Measurements from ENCODE around the gene OR1B1. TPM values are rescaled to one million over a fixed set of nuclear protein-coding genes. Genes with fewer than 3 reads are reported as not detected.
"Not testable (repeated sequence)": the region's sequence is repeated elsewhere in the genome, so short reads cannot be mapped to it uniquely, and the experiment has no call there.

Gene OR1B1
- total RNA-seq, result not detected

- no peaks in the 10 kb centered on the region for H3K36me3 Mint-ChIP-seq
- H3K4me1 Mint-ChIP-seq (ENCODE audit: low read depth in 2 of 2), result no peaks in the 10 kb centered on the region
- ATAC-seq (no peak), DNase-seq (ENCODE audit: low spot score) (no peak)
- peaks cover 4% of the 10 kb centered on the region for H3K9me3 Mint-ChIP-seq
- H3K27me3 Mint-ChIP-seq, result peaks cover 21 to 24% of the 10 kb centered on the region in 2 donors
- no peak within 1 kb of the TSS for H3K27ac Mint-ChIP-seq
- no peak within 1 kb of the TSS for H3K4me3 Mint-ChIP-seq
Observed at GRCh38 chr9:122657527-122657926, at the start of gene OR1B1. Gene OR1B1, minus strand, starts transcription at chr9:122657627.

- Mint-ChIP-seq H3K4me1 (ENCODE audit: low read depth in 2 of 2) (no peaks in the 10 kb centered on the region), H3K27ac (no peak overlapping the region), H3K36me3 (peaks cover 17% of the 10 kb centered on the region), H3K4me3 (no peak overlapping the region), H3K27me3 (peaks cover under 1 to 24% of the 10 kb centered on the region in 2 donors), H3K9me3 (peaks cover 16% of the 10 kb centered on the region)
- ATAC-seq (no peak), DNase-seq (ENCODE audit: low spot score) (no peak)
Observed at GRCh38 chr9:122695696-122696095, 38.3 kb upstream of the OR1B1 start.

GRCh38 chr9:122684851-122685250 is 27.4 kb upstream of the OR1B1 start:
- DNase-seq (ENCODE audit: low spot score), result no peak
- H3K27me3 Mint-ChIP-seq, result peaks cover 0 to 25% of the 10 kb centered on the region in 2 donors
- no peaks in the 10 kb centered on the region for H3K4me1 Mint-ChIP-seq (ENCODE audit: low read depth in 2 of 2)
- ATAC-seq, result no peak
- H3K27ac Mint-ChIP-seq, result no peak overlapping the region
- no peak overlapping the region for H3K4me3 Mint-ChIP-seq
- H3K9me3 Mint-ChIP-seq, result peaks cover 19% of the 10 kb centered on the region
- H3K36me3 Mint-ChIP-seq, result peaks cover 17% of the 10 kb centered on the region

GRCh38 chr9:122672481-122672880 is 15.1 kb upstream of the OR1B1 start:
- Mint-ChIP-seq H3K27ac (no peak overlapping the region), H3K4me3 (no peak overlapping the region), H3K4me1 (ENCODE audit: low read depth in 2 of 2) (no peaks in the 10 kb centered on the region), H3K36me3 (peaks cover 10% of the 10 kb centered on the region), H3K27me3 (peaks cover 5 to 31% of the 10 kb centered on the region in 2 donors), H3K9me3 (peaks cover 19% of the 10 kb centered on the region)
- ATAC-seq (no peak), DNase-seq (ENCODE audit: low spot score) (no peak)

GRCh38 chr9:122661416-122661815 is 4.0 kb upstream of the OR1B1 start, which contains the start of gene OR1L1:
Gene OR1L1, plus strand, starts transcription at chr9:122661716. Its CDS starts 0 bp downstream, at chr9:122661716.
- peaks cover 1% of the 10 kb centered on the region for H3K36me3 Mint-ChIP-seq
- peaks cover 13 to 30% of the 10 kb centered on the region in 2 donors for H3K27me3 Mint-ChIP-seq
- no peaks in the 10 kb centered on the region for H3K4me1 Mint-ChIP-seq (ENCODE audit: low read depth in 2 of 2)
- DNase-seq (ENCODE audit: low spot score) (no peak), ATAC-seq (no peak)
- no peak within 1 kb of the TSS for H3K27ac Mint-ChIP-seq
- no peak within 1 kb of the TSS for H3K4me3 Mint-ChIP-seq
- H3K9me3 Mint-ChIP-seq, result peaks cover 4% of the 10 kb centered on the region

- Mint-ChIP-seq H3K4me3 (no peak overlapping the region), H3K27me3 (peaks cover 14 to 16% of the 10 kb centered on the region in 2 donors), H3K27ac (no peak overlapping the region), H3K4me1 (ENCODE audit: low read depth in 2 of 2) (no peaks in the 10 kb centered on the region), H3K36me3 (no peaks in the 10 kb centered on the region), H3K9me3 (peaks cover 4% of the 10 kb centered on the region)
- no peak for ATAC-seq
- DNase-seq (ENCODE audit: low spot score), result no peak
Observed at GRCh38 chr9:122656378-122656777, 1.0 kb downstream of the OR1B1 start.

- Mint-ChIP-seq H3K4me1 (ENCODE audit: low read depth in 2 of 2) (no peaks in the 10 kb centered on the region), H3K27ac (no peak overlapping the region), H3K4me3 (no peak overlapping the region), H3K36me3 (peaks cover 6% of the 10 kb centered on the region), H3K27me3 (peaks cover 16 to 42% of the 10 kb centered on the region in 2 donors), H3K9me3 (peaks cover 15% of the 10 kb centered on the region)
- no peak for DNase-seq (ENCODE audit: low spot score)
- ATAC-seq, result no peak
Observed at GRCh38 chr9:122642226-122642625, 15.2 kb downstream of the OR1B1 start.

GRCh38 chr9:122619996-122620395 is 37.4 kb downstream of the OR1B1 start:
- peaks cover 3% of the 10 kb centered on the region for H3K9me3 Mint-ChIP-seq
- no peak overlapping the region for H3K27ac Mint-ChIP-seq
- H3K4me3 Mint-ChIP-seq, result no peak overlapping the region
- H3K36me3 Mint-ChIP-seq, result no peaks in the 10 kb centered on the region
- no peaks in the 10 kb centered on the region for H3K4me1 Mint-ChIP-seq (ENCODE audit: low read depth in 2 of 2)
- H3K27me3 Mint-ChIP-seq, result peaks cover 11 to 22% of the 10 kb centered on the region in 2 donors
- no peak for DNase-seq (ENCODE audit: low spot score)
- ATAC-seq, result no peak

GRCh38 chr9:122614362-122614761 is 43.1 kb downstream of the OR1B1 start, which contains the start of gene OR1Q1:
Gene OR1Q1, plus strand, starts transcription at chr9:122614738. Its CDS starts 0 bp downstream, at chr9:122614738.
- Mint-ChIP-seq H3K27ac (no peak within 1 kb of the TSS), H3K4me1 (ENCODE audit: low read depth in 2 of 2) (no peaks in the 10 kb centered on the region), H3K9me3 (no peaks in the 10 kb centered on the region), H3K4me3 (no peak within 1 kb of the TSS), H3K27me3 (peaks cover 11 to 24% of the 10 kb centered on the region in 2 donors), H3K36me3 (no peaks in the 10 kb centered on the region)
- DNase-seq (ENCODE audit: low spot score) (no peak), ATAC-seq (no peak)

- H3K36me3 Mint-ChIP-seq, result no peaks in the 10 kb centered on the region
Observed at GRCh38 chr9:122609804-122610203, 47.6 kb downstream of the OR1B1 start.

GRCh38 chr9:122606587-122606986 is 50.8 kb downstream of the OR1B1 start:
- Mint-ChIP-seq H3K27me3 (peaks cover 9 to 34% of the 10 kb centered on the region in 2 donors), H3K36me3 (no peaks in the 10 kb centered on the region), H3K4me1 (ENCODE audit: low read depth in 2 of 2) (no peaks in the 10 kb centered on the region), H3K4me3 (no peak overlapping the region), H3K27ac (no peak overlapping the region), H3K9me3 (no peaks in the 10 kb centered on the region)
- ATAC-seq, result peak in 1 of 2 donors; percentile 28
- DNase-seq (ENCODE audit: low spot score), result no peak

More at GRCh38 chr9:122609804-122610203, 47.6 kb downstream of the OR1B1 start:
- Mint-ChIP-seq H3K4me3 (no peak overlapping the region), H3K9me3 (no peaks in the 10 kb centered on the region), H3K27me3 (peaks cover 9 to 28% of the 10 kb centered on the region in 2 donors), H3K27ac (no peak overlapping the region), H3K4me1 (ENCODE audit: low read depth in 2 of 2) (no peaks in the 10 kb centered on the region)
- no peak for DNase-seq (ENCODE audit: low spot score)
- no peak for ATAC-seq

- peaks cover 4 to 32% of the 10 kb centered on the region in 2 donors for H3K27me3 Mint-ChIP-seq
Observed at GRCh38 chr9:122605691-122606090, 51.7 kb downstream of the OR1B1 start.

GRCh38 chr9:122583284-122583683 is 74.1 kb downstream of the OR1B1 start, which contains the start of gene OR1L8:
Gene OR1L8, minus strand, starts transcription at chr9:122583384. Its CDS starts 14,907 bp downstream, at chr9:122568477.
- H3K36me3 Mint-ChIP-seq; ATAC-seq; H3K9me3 Mint-ChIP-seq; H3K27me3 Mint-ChIP-seq; DNase-seq (ENCODE audit: low spot score); H3K4me3 Mint-ChIP-seq; H3K27ac Mint-ChIP-seq; H3K4me1 Mint-ChIP-seq (ENCODE audit: low read depth in 2 of 2): not testable (repeated sequence)

More at GRCh38 chr9:122605691-122606090, 51.7 kb downstream of the OR1B1 start:
- Mint-ChIP-seq H3K27ac (no peak overlapping the region), H3K36me3 (no peaks in the 10 kb centered on the region), H3K4me1 (ENCODE audit: low read depth in 2 of 2) (no peaks in the 10 kb centered on the region), H3K4me3 (no peak overlapping the region), H3K9me3 (no peaks in the 10 kb centered on the region)
- ATAC-seq, result no peak
- DNase-seq (ENCODE audit: low spot score), result no peak

- ATAC-seq (no peak), DNase-seq (ENCODE audit: low spot score) (no peak)
- H3K9me3 Mint-ChIP-seq, result no peaks in the 10 kb centered on the region
- no peak overlapping the region for H3K27ac Mint-ChIP-seq
- no peaks in the 10 kb centered on the region for H3K36me3 Mint-ChIP-seq
- no peak overlapping the region for H3K4me3 Mint-ChIP-seq
- no peaks in the 10 kb centered on the region for H3K4me1 Mint-ChIP-seq (ENCODE audit: low read depth in 2 of 2)
- peaks cover 0 to 7% of the 10 kb centered on the region in 2 donors for H3K27me3 Mint-ChIP-seq
Observed at GRCh38 chr9:122580360-122580759, 77.1 kb downstream of the OR1B1 start.

- H3K36me3 Mint-ChIP-seq, result no peaks in the 10 kb centered on the region
- peaks cover 0 to 7% of the 10 kb centered on the region in 2 donors for H3K27me3 Mint-ChIP-seq
- no peak overlapping the region for H3K4me3 Mint-ChIP-seq
- no peak overlapping the region for H3K27ac Mint-ChIP-seq
- no peaks in the 10 kb centered on the region for H3K9me3 Mint-ChIP-seq
- H3K4me1 Mint-ChIP-seq (ENCODE audit: low read depth in 2 of 2), result no peaks in the 10 kb centered on the region
- no peak for DNase-seq (ENCODE audit: low spot score)
- no peak for ATAC-seq
Observed at GRCh38 chr9:122579874-122580273, 77.6 kb downstream of the OR1B1 start.
